ENCODE results near the gene BABAM2. TPM values are rescaled to one million over a fixed set of nuclear protein-coding genes. Genes with fewer than 3 reads are reported as not detected.

BABAM2 gene
- total RNA-seq, 4 donors from 2014 or later = 23.7 to 41.1 (median 27.9) TPM

- no peak overlapping the region for H3K27ac ChIP-seq
- H3K36me3 ChIP-seq = no peaks in the 10 kb centered on the region
- no peak for DNase-seq (ENCODE audit: low spot score in 2 of 2)
- no peak for TF ChIP-seq EP300 (IDR thresholded peaks at IDR 0.05)
- no peak overlapping the region for H3K4me3 ChIP-seq
- H3K4me1 ChIP-seq = peaks cover 3% of the 10 kb centered on the region
- WGBS = 94% methylated on average over 3 of the region's 3 CpGs
- H3K9me3 ChIP-seq = no peaks in the 10 kb centered on the region
- no peaks in the 10 kb centered on the region for H3K27me3 ChIP-seq
Measured at GRCh38 chr2:27849558-27850205, 40.8 kb upstream of the BABAM2 start.

- Histone ChIP-seq H3K27me3 (no peaks in the 10 kb centered on the region), H3K9me3 (no peaks in the 10 kb centered on the region), H3K36me3 (no peaks in the 10 kb centered on the region), H3K4me1 (no peaks in the 10 kb centered on the region), H3K4me3 (no peak overlapping the region), H3K27ac (no peak overlapping the region)
- TF ChIP-seq POLR2A (IDR thresholded peaks at IDR 0.05) (no peak), POLR2AphosphoS5 (IDR thresholded peaks at IDR 0.05) (no peak), EP300 (IDR thresholded peaks at IDR 0.05) (no peak), CTCF (IDR thresholded peaks at IDR 0.05) (no peak)
- no peak for DNase-seq (ENCODE audit: low spot score in 2 of 2)
- WGBS = 97% methylated on average over 1 of the region's 1 CpG
Measured at GRCh38 chr2:27852691-27853090, 37.8 kb upstream of the BABAM2 start.

GRCh38 chr2:27854229-27854862, 36.2 kb upstream of the BABAM2 start:
- no peak for TF ChIP-seq EP300 (IDR thresholded peaks at IDR 0.05)
- TF ChIP-seq CTCF (IDR thresholded peaks at IDR 0.05) = no peak
- TF ChIP-seq POLR2A (IDR thresholded peaks at IDR 0.05) = no peak
- no peak for TF ChIP-seq POLR2AphosphoS5 (IDR thresholded peaks at IDR 0.05)
- no peaks in the 10 kb centered on the region for H3K27me3 ChIP-seq
- no peaks in the 10 kb centered on the region for H3K4me1 ChIP-seq

GRCh38 chr2:27855476-27855875, 35.1 kb upstream of the BABAM2 start:
- DNase-seq (ENCODE audit: low spot score in 2 of 2) = no peak
- Histone ChIP-seq H3K4me1 (no peaks in the 10 kb centered on the region), H3K36me3 (no peaks in the 10 kb centered on the region), H3K27me3 (no peaks in the 10 kb centered on the region), H3K9me3 (no peaks in the 10 kb centered on the region), H3K4me3 (no peak overlapping the region), H3K27ac (no peak overlapping the region)
- TF ChIP-seq POLR2A (IDR thresholded peaks at IDR 0.05) (no peak), CTCF (IDR thresholded peaks at IDR 0.05) (no peak), POLR2AphosphoS5 (IDR thresholded peaks at IDR 0.05) (no peak), EP300 (IDR thresholded peaks at IDR 0.05) (no peak)

More at GRCh38 chr2:27854229-27854862, 36.2 kb upstream of the BABAM2 start:
- H3K27ac ChIP-seq = no peak overlapping the region
- H3K9me3 ChIP-seq = no peaks in the 10 kb centered on the region
- no peaks in the 10 kb centered on the region for H3K36me3 ChIP-seq
- H3K4me3 ChIP-seq = no peak overlapping the region
- no peak for DNase-seq (ENCODE audit: low spot score in 2 of 2)
- 83% methylated on average over 3 of the region's 3 CpGs for WGBS

GRCh38 chr2:27856386-27856785, 34.1 kb upstream of the BABAM2 start:
- 37% methylated on average over 3 of the region's 3 CpGs for WGBS
- Histone ChIP-seq H3K9me3 (no peaks in the 10 kb centered on the region), H3K4me1 (no peaks in the 10 kb centered on the region), H3K27me3 (no peaks in the 10 kb centered on the region), H3K36me3 (no peaks in the 10 kb centered on the region), H3K4me3 (no peak overlapping the region), H3K27ac (no peak overlapping the region)
- TF ChIP-seq CTCF (IDR thresholded peaks at IDR 0.05) = no peak
- TF ChIP-seq EP300 (IDR thresholded peaks at IDR 0.05) = no peak
- TF ChIP-seq POLR2AphosphoS5 (IDR thresholded peaks at IDR 0.05) = no peak
- no peak for TF ChIP-seq POLR2A (IDR thresholded peaks at IDR 0.05)
- DNase-seq (ENCODE audit: low spot score in 2 of 2) = no peak
